Thyroid gland (tissue), 4 donors: Measurements from ENCODE around the gene EYS. TPM values are rescaled to one million over a fixed set of nuclear protein-coding genes. Genes with fewer than 3 reads are reported as not detected.

Source experiments
- DNase-seq, 2 donors: peaks; one replicate each; pipeline ENCODE4 v3.0.0-alpha.2; 2019
- H3K27ac ChIP-seq, 3 donors: fragments of 200-600 bp; sonication (generic); 1 replicate in 2 of 3; 2 replicates in 1 of 3; pipeline ENCODE4 v1.5.1; 2016 to 2019; ENCODE audit warnings: mild to moderate bottlenecking in 1 of 3, moderate library complexity in 1 of 3
- H3K27me3 ChIP-seq: fragments of 200-600 bp; sonication (generic); one replicate; pipeline ENCODE4 v1.5.1; 2019
- H3K36me3 ChIP-seq, 2 donors: fragments of 200-600 bp; sonication (generic); one replicate each; pipeline ENCODE4 v1.5.1; 2016 to 2019
- H3K4me1 ChIP-seq, 2 donors: fragments of 200-600 bp; sonication (generic); one replicate each; pipeline ENCODE4 v1.5.1; 2017 to 2019
- H3K4me3 ChIP-seq, 3 donors: fragments of 200-600 bp; sonication (generic); replicated peaks in 1 of 3; 1 replicate in 2 of 3; 2 replicates in 1 of 3; pipeline ENCODE4 v1.5.1; 2016; ENCODE audit warnings: mild to moderate bottlenecking in 1 of 3
- H3K9me3 ChIP-seq: fragments of 200-600 bp; sonication (generic); one replicate; pipeline ENCODE4 v1.5.1; 2017
- POLR2A ChIP-seq, 2 donors: fragments of 450-650 bp; IDR thresholded peaks; one replicate each; pipeline ENCODE4 v1.6.1; 2017; ENCODE audit warnings: antibody characterized with exemption in 2 of 2, mild to moderate bottlenecking in 2 of 2, moderate library complexity in 1 of 2
- WGBS, 2 donors: methylation state at CpG; one replicate each; pipeline ENCODE4 v1.1.5; 2017; 5-methylcytosine and 5-hydroxymethylcytosine counted together
- intact Hi-C: fragments of 100-400 bp; cut with DNase I; formaldehyde crosslinking; loops from one replicate; pipeline ENCODE4 v1.15.1; 2023
- total RNA-seq, 4 donors: library from RNA; depleted of rRNA; stranded (reverse); fragments of >200 nt; gene quantifications; one replicate each; pipeline ENCODE4 v1.2.3, GENCODE V29; 2016
- TF ChIP-seq, protein P1 (sequence below), 6 experiments: fragments of 200-600 bp in 3 of 6; fragments of 450-650 bp in 3 of 6; sonication (generic) in 3 of 6; IDR thresholded peaks; one replicate each; pipeline ENCODE4 v1.5.1; 2016 to 2019; ENCODE audit warnings: antibody characterized with exemption in 6 of 6, mild to moderate bottlenecking in 2 of 6, inconsistent platforms in 1 of 6, moderate library complexity in 1 of 6

The EYS gene
- total RNA-seq, 4 donors from 2014 or later, result not detected

GRCh38 chr6:64955435-64955848 is 751.6 kb downstream of the EYS start:
- Histone ChIP-seq H3K9me3 (no peaks in the 10 kb centered on the region), H3K27me3 (no peaks in the 10 kb centered on the region), H3K4me3 (no peak overlapping the region), H3K36me3 (no peaks in the 10 kb centered on the region), H3K4me1 (no peaks in the 10 kb centered on the region), H3K27ac (no peak overlapping the region)
- TF ChIP-seq, protein P1, sequence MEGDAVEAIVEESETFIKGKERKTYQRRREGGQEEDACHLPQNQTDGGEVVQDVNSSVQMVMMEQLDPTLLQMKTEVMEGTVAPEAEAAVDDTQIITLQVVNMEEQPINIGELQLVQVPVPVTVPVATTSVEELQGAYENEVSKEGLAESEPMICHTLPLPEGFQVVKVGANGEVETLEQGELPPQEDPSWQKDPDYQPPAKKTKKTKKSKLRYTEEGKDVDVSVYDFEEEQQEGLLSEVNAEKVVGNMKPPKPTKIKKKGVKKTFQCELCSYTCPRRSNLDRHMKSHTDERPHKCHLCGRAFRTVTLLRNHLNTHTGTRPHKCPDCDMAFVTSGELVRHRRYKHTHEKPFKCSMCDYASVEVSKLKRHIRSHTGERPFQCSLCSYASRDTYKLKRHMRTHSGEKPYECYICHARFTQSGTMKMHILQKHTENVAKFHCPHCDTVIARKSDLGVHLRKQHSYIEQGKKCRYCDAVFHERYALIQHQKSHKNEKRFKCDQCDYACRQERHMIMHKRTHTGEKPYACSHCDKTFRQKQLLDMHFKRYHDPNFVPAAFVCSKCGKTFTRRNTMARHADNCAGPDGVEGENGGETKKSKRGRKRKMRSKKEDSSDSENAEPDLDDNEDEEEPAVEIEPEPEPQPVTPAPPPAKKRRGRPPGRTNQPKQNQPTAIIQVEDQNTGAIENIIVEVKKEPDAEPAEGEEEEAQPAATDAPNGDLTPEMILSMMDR (IDR thresholded peaks at IDR 0.05), result no peak
- no peak for TF ChIP-seq POLR2A (IDR thresholded peaks at IDR 0.05)
- 78 to 85% methylated on average over 7 of the region's 7 CpGs for WGBS, 2 donors
- no peak for DNase-seq
- intact Hi-C loops, result no loop called here

- no peak for DNase-seq
- no peaks in the 10 kb centered on the region for H3K36me3 ChIP-seq
- intact Hi-C loops, result no loop called here
- H3K4me1 ChIP-seq, result no peaks in the 10 kb centered on the region
- no peak for TF ChIP-seq POLR2A (IDR thresholded peaks at IDR 0.05)
- TF ChIP-seq, protein P1 (IDR thresholded peaks at IDR 0.05), result no peak
- no peaks in the 10 kb centered on the region for H3K27me3 ChIP-seq
- no peak overlapping the region for H3K27ac ChIP-seq
- no peak overlapping the region for H3K4me3 ChIP-seq
- H3K9me3 ChIP-seq, result no peaks in the 10 kb centered on the region
- WGBS, 2 donors, result 27 to 48% methylated on average over 2 of the region's 2 CpGs
Measured at GRCh38 chr6:64949257-64949656, 757.8 kb downstream of the EYS start.

DNA sequence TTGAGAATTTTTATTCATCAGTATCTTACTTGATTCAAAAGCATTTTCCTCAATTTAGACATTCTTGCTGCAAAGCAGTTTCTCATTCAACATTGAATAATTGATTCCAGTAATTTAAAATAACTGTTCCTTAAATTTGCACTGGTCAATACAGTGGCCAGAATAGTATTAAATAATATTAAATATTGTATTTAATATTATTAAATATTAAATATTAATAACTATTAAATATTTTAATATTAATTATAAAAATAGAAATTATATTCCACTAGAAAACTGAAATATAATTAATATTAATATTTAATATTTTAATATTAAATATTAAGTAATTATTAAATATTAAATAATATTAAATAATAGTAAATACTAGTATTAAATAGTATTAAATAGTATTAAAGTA is 758.8 kb downstream of the EYS start:
- Histone ChIP-seq H3K27ac (no peak overlapping the region), H3K9me3 (no peaks in the 10 kb centered on the region), H3K27me3 (no peaks in the 10 kb centered on the region), H3K4me3 (no peak overlapping the region), H3K36me3 (no peaks in the 10 kb centered on the region), H3K4me1 (no peaks in the 10 kb centered on the region)
- DNase-seq, result no peak
- TF ChIP-seq, protein P1 (IDR thresholded peaks at IDR 0.05), result no peak
- TF ChIP-seq POLR2A (IDR thresholded peaks at IDR 0.05), result no peak
- intact Hi-C loops, result no loop called here

DNA sequence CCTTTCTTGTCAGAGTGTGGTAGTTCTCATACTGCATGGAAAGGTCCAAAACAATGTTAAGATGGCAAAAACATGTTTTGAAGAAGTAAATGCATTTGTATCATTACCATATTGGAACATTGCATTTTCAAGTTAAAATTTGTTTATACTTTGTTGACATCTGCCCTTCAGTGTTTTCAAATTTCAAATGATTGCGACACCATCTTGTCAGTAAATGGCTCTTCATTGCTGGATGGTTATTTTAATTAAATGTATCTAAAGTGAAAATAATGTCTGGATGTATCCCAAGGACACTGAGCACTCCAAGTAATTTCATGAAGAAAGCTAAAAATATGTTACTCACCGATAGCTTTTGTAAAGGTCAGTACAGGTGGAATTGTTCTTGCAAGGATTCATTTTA is 761.6 kb downstream of the EYS start:
- DNase-seq, result no peak
- no peak for TF ChIP-seq POLR2A (IDR thresholded peaks at IDR 0.05)
- TF ChIP-seq, protein P1 (IDR thresholded peaks at IDR 0.05), result no peak
- intact Hi-C loops, result no loop called here
- H3K4me1 ChIP-seq, result no peaks in the 10 kb centered on the region
- H3K4me3 ChIP-seq, result no peak overlapping the region
- no peaks in the 10 kb centered on the region for H3K27me3 ChIP-seq
- H3K36me3 ChIP-seq, result no peaks in the 10 kb centered on the region
- WGBS, 2 donors, result 93 to 94% methylated on average over 2 of the region's 2 CpGs
- H3K9me3 ChIP-seq, result no peaks in the 10 kb centered on the region
- H3K27ac ChIP-seq, result no peak overlapping the region

DNA sequence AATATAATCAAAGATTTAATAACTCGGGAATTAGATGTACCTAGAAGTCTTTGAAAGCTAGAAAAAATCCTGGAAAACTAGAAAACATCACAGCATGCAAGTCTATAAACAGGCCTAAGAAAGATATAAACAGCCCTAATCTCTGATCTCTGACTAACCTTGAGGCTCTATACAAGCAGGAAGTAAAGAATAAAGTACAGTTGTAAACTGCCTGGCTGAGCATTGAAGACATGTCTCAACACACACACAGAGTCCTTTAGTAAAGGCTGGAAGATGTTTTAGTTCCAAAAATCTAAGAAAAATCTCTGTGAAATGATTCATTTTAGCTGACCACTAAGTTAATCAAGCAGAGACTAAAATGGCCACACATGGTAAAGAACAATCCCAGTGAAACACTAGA is 774.5 kb downstream of the EYS start:
- WGBS, 2 donors, result 81 to 96% methylated on average over 1 of the region's 1 CpG
- intact Hi-C loops, result no loop called here
- Histone ChIP-seq H3K27ac (no peak overlapping the region), H3K27me3 (no peaks in the 10 kb centered on the region), H3K4me1 (no peaks in the 10 kb centered on the region), H3K9me3 (no peaks in the 10 kb centered on the region), H3K4me3 (no peak overlapping the region), H3K36me3 (no peaks in the 10 kb centered on the region)
- TF ChIP-seq, protein P1 (IDR thresholded peaks at IDR 0.05), result no peak
- TF ChIP-seq POLR2A (IDR thresholded peaks at IDR 0.05), result no peak
- DNase-seq, result no peak
